ENCODE measurements around the gene RFLNA.

- TF ChIP-seq REST (IDR thresholded peaks at IDR 0.05; ENCODE audit: unreplicated experiment): no peak
- TF ChIP-seq CTCF (conservative IDR thresholded peaks at IDR 0.05; ENCODE audit: low read depth in 2 of 2): no peak
Observed at GRCh38 chr12:124348659-124349380, 53.9 kb downstream of the RFLNA start.

Measured in GM23338 (cell line).